ENCODE data around the gene C6orf58. TPM values are rescaled to one million over a fixed set of nuclear protein-coding genes. Genes with fewer than 3 reads are reported as not detected.
A peak's percentile ranks its signal among the peaks of the same experiment; 100 is the strongest.
"Not testable (repeated sequence)": the region's sequence is repeated elsewhere in the genome, so short reads cannot be mapped to it uniquely, and the experiment has no call there.

C6orf58 gene
- total RNA-seq, 1 donor from 2014 or later, result not detected

DNA sequence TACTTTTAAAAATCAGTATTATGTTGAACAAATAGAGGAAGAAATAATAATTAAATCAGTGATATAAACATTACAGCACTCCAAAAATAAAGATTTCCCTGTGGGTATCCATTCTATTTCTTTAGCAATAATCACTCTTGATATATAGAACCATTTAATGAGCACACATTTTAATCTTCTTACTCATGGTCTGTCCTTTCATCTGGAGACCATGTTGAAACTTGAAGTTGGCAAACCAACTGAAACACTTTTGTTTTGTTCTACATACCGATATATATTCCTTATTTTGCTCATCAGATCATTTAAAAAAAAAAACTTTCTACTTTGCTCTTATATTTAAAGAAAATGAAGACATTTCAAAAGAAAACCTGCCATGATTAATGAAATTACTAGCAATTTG lies 13.4 kb downstream of the C6orf58 start:
- ATAC-seq (no peak), DNase-seq (ENCODE audit: low spot score) (no peak)

GRCh38 chr6:127592964-127593363 lies 16.0 kb downstream of the C6orf58 start:
- DNase-seq (ENCODE audit: low spot score), result no peak
- no peak for ATAC-seq

GRCh38 chr6:127593456-127593855 lies 16.5 kb downstream of the C6orf58 start:
- not testable (repeated sequence) for ATAC-seq; DNase-seq (ENCODE audit: low spot score)

- DNase-seq (ENCODE audit: low spot score) (no peak), ATAC-seq (peak; percentile 36)
These were observed 29.2 kb downstream of the C6orf58 start for GRCh38 chr6:127606131-127606562.

GRCh38 chr6:127608554-127609270 lies 31.7 kb downstream of the C6orf58 start:
- ATAC-seq, result no peak
- DNase-seq (ENCODE audit: low spot score), result no peak

DNA sequence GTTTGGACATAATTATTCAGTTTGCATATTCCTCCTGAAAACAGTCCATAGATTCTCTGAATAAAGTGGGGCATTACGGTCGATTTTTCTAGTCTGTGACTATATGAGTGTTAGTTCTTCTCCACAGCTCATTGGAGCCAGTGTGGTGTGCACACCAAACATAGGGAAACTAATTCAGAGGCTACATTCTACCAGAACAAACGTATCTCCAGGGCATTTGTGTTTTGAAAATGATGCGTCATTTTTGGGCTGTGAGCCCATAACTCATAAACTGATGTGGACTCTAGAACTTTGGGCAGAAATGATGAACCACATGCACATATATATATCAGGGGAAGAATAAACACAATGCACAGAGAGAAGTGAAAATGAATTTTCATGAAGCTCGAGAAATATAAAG lies 41.8 kb downstream of the C6orf58 start:
- no peak for DNase-seq (ENCODE audit: low spot score)
- ATAC-seq, result no peak

- DNase-seq (ENCODE audit: low spot score) (no peak), ATAC-seq (no peak)
These were observed 53.8 kb downstream of the C6orf58 start for GRCh38 chr6:127630800-127631199.

- DNase-seq (ENCODE audit: low spot score) (no peak), ATAC-seq (peak; percentile 17)
These were observed 57.2 kb downstream of the C6orf58 start for GRCh38 chr6:127634178-127634577.

GRCh38 chr6:127635091-127635490 lies 58.1 kb downstream of the C6orf58 start:
- ATAC-seq (no peak), DNase-seq (ENCODE audit: low spot score) (no peak)

GRCh38 chr6:127637830-127638409 lies 60.9 kb downstream of the C6orf58 start:
- DNase-seq (ENCODE audit: low spot score) (no peak), ATAC-seq (no peak)

Other genes starting within 250 kb of the C6orf58 start
- 36.6 TPM for gene ECHDC1, start 233.6 kb upstream of the C6orf58 start, total RNA-seq
- 0.13 TPM for gene KIAA0408, start 117.8 kb upstream of the C6orf58 start, total RNA-seq

Data from left lobe of liver (tissue), 2 donors.